Measurements from ENCODE around the gene C2CD3. TPM values are rescaled to one million over a fixed set of nuclear protein-coding genes. Genes with fewer than 3 reads are reported as not detected.

C2CD3 gene
- total and polyA plus RNA-seq, 10 of the 15 experiments (the other 5 are each of a cell fraction or from before 2014, with no cell fraction given): 2.3 to 24.0 (median 16.3) TPM

DNA sequence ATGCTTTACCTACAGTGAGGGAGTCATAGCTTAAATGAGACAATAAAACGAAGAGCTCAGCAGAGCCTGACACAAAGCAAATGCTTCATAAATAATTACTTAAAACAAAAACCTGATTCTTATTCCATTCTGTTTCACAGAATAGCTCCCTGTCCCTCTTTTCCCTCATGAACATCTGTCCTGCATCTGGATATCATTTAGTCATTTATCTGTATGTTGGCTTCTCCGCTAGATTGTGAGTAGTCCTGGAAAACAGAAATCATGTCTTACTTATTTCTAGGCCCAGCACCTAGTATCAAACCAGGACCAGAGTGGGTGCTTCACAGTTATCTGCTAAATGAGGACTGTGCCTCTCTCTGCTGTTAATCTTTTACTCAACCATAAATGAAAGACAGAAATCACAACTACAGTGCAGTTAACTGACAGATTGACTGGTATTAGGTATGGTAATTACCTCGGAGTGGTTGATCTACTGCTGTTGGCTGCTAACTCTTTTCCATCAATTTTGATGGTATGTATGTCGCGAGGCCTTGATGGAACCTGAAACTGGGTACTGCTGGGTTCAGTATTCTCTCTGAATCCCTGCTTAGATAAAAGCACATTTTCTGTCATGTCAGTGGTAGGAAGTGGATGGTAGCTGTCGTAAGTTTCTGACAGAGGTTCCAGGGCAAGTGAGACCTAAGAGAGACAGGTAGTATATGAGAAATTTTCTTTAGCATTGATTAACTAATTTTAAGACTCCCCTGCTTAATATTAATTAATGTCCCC, 31.5 kb downstream of the C2CD3 start:
- no peak overlapping the region for H3K4me2 ChIP-seq (ENCODE audit: control insufficient read depth, insufficient read depth)
- TF ChIP-seq TCF12 (IDR thresholded peaks at IDR 0.05; ENCODE audit: low read depth, low read length) (no peak), PML (IDR thresholded peaks at IDR 0.05; ENCODE audit: low read length) (no peak)

DNA sequence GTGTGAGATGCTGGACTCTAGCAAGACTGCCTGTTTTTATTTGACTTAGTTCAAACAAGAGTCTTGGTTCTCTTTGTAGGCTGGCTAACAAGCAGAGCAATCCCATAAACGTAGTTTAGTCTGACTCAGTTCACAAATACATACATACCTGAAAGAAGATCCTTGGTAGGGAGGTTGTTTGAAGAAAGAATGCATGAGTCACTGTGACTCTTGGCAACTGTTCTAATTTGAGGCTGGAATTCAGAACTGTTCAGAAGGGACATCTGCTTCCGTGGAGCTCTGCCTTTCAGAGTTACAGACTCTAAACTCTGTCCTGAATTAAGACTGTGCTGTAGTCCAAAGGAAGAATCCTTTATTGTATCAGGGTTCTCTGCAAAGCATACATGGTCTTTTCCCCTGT, 32.2 kb downstream of the C2CD3 start:
- FAIRE-seq (no peak), DNase-seq (ENCODE audit: low read depth, low spot score) (no peak), ATAC-seq (no peak)
- H4K20me1 ChIP-seq (ENCODE audit: control insufficient read depth, insufficient read depth): no peaks in the 10 kb centered on the region
- no peaks in the 10 kb centered on the region for H3K79me2 ChIP-seq (ENCODE audit: control insufficient read depth, insufficient read depth, low read length)
- no peak overlapping the region for H2AFZ ChIP-seq (ENCODE audit: control insufficient read depth, low read depth, low read length)
- TF ChIP-seq IKZF2 (IDR thresholded peaks at IDR 0.05): no peak
- TF ChIP-seq ETV6 (conservative IDR thresholded peaks at IDR 0.05 in 1 of 2, IDR thresholded peaks at IDR 0.05 in 1 of 2; ENCODE audit: borderline replicate concordance in 1 of 2, low read depth in 1 of 2): no peak
- TF ChIP-seq EGR1 (IDR thresholded peaks at IDR 0.05; ENCODE audit: borderline replicate concordance in 1 of 2, low read depth in 2 of 2, low read length in 2 of 2): no peak
- TF ChIP-seq, protein P1, sequence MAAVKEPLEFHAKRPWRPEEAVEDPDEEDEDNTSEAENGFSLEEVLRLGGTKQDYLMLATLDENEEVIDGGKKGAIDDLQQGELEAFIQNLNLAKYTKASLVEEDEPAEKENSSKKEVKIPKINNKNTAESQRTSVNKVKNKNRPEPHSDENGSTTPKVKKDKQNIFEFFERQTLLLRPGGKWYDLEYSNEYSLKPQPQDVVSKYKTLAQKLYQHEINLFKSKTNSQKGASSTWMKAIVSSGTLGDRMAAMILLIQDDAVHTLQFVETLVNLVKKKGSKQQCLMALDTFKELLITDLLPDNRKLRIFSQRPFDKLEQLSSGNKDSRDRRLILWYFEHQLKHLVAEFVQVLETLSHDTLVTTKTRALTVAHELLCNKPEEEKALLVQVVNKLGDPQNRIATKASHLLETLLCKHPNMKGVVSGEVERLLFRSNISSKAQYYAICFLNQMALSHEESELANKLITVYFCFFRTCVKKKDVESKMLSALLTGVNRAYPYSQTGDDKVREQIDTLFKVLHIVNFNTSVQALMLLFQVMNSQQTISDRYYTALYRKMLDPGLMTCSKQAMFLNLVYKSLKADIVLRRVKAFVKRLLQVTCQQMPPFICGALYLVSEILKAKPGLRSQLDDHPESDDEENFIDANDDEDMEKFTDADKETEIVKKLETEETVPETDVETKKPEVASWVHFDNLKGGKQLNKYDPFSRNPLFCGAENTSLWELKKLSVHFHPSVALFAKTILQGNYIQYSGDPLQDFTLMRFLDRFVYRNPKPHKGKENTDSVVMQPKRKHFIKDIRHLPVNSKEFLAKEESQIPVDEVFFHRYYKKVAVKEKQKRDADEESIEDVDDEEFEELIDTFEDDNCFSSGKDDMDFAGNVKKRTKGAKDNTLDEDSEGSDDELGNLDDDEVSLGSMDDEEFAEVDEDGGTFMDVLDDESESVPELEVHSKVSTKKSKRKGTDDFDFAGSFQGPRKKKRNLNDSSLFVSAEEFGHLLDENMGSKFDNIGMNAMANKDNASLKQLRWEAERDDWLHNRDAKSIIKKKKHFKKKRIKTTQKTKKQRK (IDR thresholded peaks at IDR 0.05; ENCODE audit: low read depth, low read length): no peak
- no peak for TF ChIP-seq SRF (IDR thresholded peaks at IDR 0.05; ENCODE audit: low read depth in 2 of 2, low read length in 2 of 2)
- no peak for TF ChIP-seq CREM (IDR thresholded peaks at IDR 0.05; ENCODE audit: low read depth)
- H3K9me3 ChIP-seq (replicated peaks; ENCODE audit: control insufficient read depth, insufficient read depth, low read length): no peaks in the 10 kb centered on the region
- RAD21 ChIA-PET (ENCODE audit: unreplicated experiment): no interaction called here
- no peaks in the 10 kb centered on the region for H3K27me3 ChIP-seq (replicated peaks in 1 of 2; ENCODE audit: control insufficient read depth in 2 of 2, insufficient read depth in 2 of 2, low read length in 1 of 2)
- no peak overlapping the region for H3K4me2 ChIP-seq (ENCODE audit: control insufficient read depth, insufficient read depth)
- H3K4me1 ChIP-seq (ENCODE audit: control insufficient read depth, insufficient read depth, low read length): no peaks in the 10 kb centered on the region
- H3K4me3 ChIP-seq: no peak overlapping the region
- no peak overlapping the region for H3K9ac ChIP-seq (ENCODE audit: control insufficient read depth, insufficient read depth, low read length)
- CTCF ChIA-PET: no interaction called here
- intact Hi-C loops (cut with micrococcal nuclease; ENCODE audit: unreplicated experiment): no loop called here
- H3K36me3 ChIP-seq (ENCODE audit: control insufficient read depth in 2 of 2, insufficient read depth in 2 of 2, low read length in 1 of 2): peaks cover 0 to 10% of the 10 kb centered on the region in 2 experiments; a peak in 2 of 4 replicates
- in situ Hi-C loops (cut with MboI): no loop called here
- BruUV-seq (replicated peaks): no TSS peak
- POLR2A ChIA-PET: no interaction called here
- no peak overlapping the region for H3K27ac ChIP-seq (ENCODE audit: control insufficient read depth, insufficient read depth)
- 94% methylated on average over 2 of the region's 2 CpGs for WGBS (ENCODE audit: insufficient coverage, insufficient replicate concordance, low lambda C conversion rate, missing lambda C conversion rate)
- SMC1A ChIA-PET (ENCODE audit: uncharacterized antibody, unreplicated experiment): no interaction called here

More for the DNA sequence above, 31.5 kb downstream of the C2CD3 start:
- no peaks in the 10 kb centered on the region for H3K4me1 ChIP-seq (ENCODE audit: control insufficient read depth, insufficient read depth, low read length)
- no peak for FAIRE-seq
- no peaks in the 10 kb centered on the region for H4K20me1 ChIP-seq (ENCODE audit: control insufficient read depth, insufficient read depth)
- no TSS peak for BruUV-seq (replicated peaks)
- no peak overlapping the region for H2AFZ ChIP-seq (ENCODE audit: control insufficient read depth, low read depth, low read length)
- ChIA-PET CTCF (no interaction called here), SMC1A (ENCODE audit: uncharacterized antibody, unreplicated experiment) (interaction anchor here (1.3 kb wide), 1 partner anchor 15 kb away, joined by 3 read pairs; no protein-coding TSS in a partner anchor), RAD21 (ENCODE audit: unreplicated experiment) (no interaction called here), POLR2A (no interaction called here)
- H3K4me3 ChIP-seq: no peak overlapping the region
- 98% methylated on average over 6 of the region's 6 CpGs for WGBS (ENCODE audit: insufficient coverage, insufficient replicate concordance, low lambda C conversion rate, missing lambda C conversion rate)
- intact Hi-C loops (cut with micrococcal nuclease; ENCODE audit: unreplicated experiment): no loop called here
- H3K27me3 ChIP-seq (replicated peaks in 1 of 2; ENCODE audit: control insufficient read depth in 2 of 2, insufficient read depth in 2 of 2, low read length in 1 of 2): no peaks in the 10 kb centered on the region
- H3K9ac ChIP-seq (ENCODE audit: control insufficient read depth, insufficient read depth, low read length): no peak overlapping the region
- DNase-seq (ENCODE audit: low read depth, low spot score): no peak
- H3K27ac ChIP-seq (ENCODE audit: control insufficient read depth, insufficient read depth): no peak overlapping the region
- in situ Hi-C loops (cut with MboI): no loop called here
- no peaks in the 10 kb centered on the region for H3K79me2 ChIP-seq (ENCODE audit: control insufficient read depth, insufficient read depth, low read length)
- peaks cover 0 to 10% of the 10 kb centered on the region in 2 experiments; a peak in 2 of 4 replicates for H3K36me3 ChIP-seq (ENCODE audit: control insufficient read depth in 2 of 2, insufficient read depth in 2 of 2, low read length in 1 of 2)
- no peak for ATAC-seq
- no peaks in the 10 kb centered on the region for H3K9me3 ChIP-seq (replicated peaks; ENCODE audit: control insufficient read depth, insufficient read depth, low read length)
